ENCODE data around the gene TPCN2.
A peak's percentile ranks its signal among the peaks of the same experiment; 100 is the strongest.
"Not testable (repeated sequence)": the region's sequence is repeated elsewhere in the genome, so short reads cannot be mapped to it uniquely, and the experiment has no call there.

Gene TPCN2

GRCh38 chr11:69048694-69049489, at the start of gene TPCN2:
TSS of gene TPCN2 (plus strand) at chr11:69048932. CDS start at chr11:69048998, 66 bp downstream.
- in situ Hi-C loops (cut with HindIII; ENCODE audit: low sequenced_read_pairs) = no loop called here
- DNase-seq (ENCODE audit: low read depth) = peak; percentile 91
- TF ChIP-seq, protein P1, sequence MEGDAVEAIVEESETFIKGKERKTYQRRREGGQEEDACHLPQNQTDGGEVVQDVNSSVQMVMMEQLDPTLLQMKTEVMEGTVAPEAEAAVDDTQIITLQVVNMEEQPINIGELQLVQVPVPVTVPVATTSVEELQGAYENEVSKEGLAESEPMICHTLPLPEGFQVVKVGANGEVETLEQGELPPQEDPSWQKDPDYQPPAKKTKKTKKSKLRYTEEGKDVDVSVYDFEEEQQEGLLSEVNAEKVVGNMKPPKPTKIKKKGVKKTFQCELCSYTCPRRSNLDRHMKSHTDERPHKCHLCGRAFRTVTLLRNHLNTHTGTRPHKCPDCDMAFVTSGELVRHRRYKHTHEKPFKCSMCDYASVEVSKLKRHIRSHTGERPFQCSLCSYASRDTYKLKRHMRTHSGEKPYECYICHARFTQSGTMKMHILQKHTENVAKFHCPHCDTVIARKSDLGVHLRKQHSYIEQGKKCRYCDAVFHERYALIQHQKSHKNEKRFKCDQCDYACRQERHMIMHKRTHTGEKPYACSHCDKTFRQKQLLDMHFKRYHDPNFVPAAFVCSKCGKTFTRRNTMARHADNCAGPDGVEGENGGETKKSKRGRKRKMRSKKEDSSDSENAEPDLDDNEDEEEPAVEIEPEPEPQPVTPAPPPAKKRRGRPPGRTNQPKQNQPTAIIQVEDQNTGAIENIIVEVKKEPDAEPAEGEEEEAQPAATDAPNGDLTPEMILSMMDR (IDR thresholded peaks at IDR 0.05; ENCODE audit: low read depth, low read length, missing control alignments) = no peak
- H3K4me3 ChIP-seq (ENCODE audit: low read depth, low read length) = peak within 1 kb of the TSS; percentile 91

- no peak overlapping the region for H3K4me3 ChIP-seq (ENCODE audit: low read depth, low read length)
- TF ChIP-seq, protein P1 (IDR thresholded peaks at IDR 0.05; ENCODE audit: low read depth, low read length, missing control alignments) = no peak
- in situ Hi-C loops (cut with HindIII; ENCODE audit: low sequenced_read_pairs) = no loop called here
- DNase-seq (ENCODE audit: low read depth) = no peak
Measured at GRCh38 chr11:68999093-68999747, 49.5 kb upstream of the TPCN2 start.

DNA sequence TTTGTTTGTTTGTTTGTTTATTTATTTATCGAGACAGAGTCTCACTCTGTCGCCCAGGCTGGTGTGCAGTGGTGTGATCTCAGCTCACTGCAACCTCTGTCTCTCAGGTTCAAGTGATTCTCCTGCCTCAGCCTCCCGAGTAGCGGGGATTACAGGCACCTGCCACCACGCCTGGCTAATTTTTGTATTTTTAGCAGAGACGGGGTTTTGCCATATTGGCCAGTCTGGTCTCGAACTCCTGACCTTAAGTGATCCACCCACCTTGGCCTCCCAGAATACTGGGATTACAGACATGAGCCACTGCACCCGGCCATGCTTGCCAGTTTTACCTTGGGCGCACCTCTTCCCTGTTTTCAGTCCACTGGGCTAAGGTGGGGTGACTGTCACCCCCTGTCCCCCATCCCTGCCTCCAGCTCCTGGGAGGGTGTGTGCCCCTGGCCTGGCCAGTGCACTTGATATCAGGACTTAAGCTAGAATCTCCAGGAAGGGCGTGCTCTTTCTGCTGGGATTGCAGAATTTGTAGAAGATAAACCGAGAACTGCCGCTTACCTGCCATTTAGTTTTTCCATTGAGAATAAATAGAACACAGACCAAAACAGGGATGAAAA, 48.9 kb upstream of the TPCN2 start:
- DNase-seq (ENCODE audit: low read depth); in situ Hi-C loops (cut with HindIII; ENCODE audit: low sequenced_read_pairs): not testable (repeated sequence)

GRCh38 chr11:69000391-69000790, 48.3 kb upstream of the TPCN2 start:
- in situ Hi-C loops (cut with HindIII; ENCODE audit: low sequenced_read_pairs) = no loop called here
- H3K4me3 ChIP-seq (ENCODE audit: low read depth, low read length) = no peak overlapping the region
- DNase-seq (ENCODE audit: low read depth) = no peak
- TF ChIP-seq, protein P1 (IDR thresholded peaks at IDR 0.05; ENCODE audit: low read depth, low read length, missing control alignments) = no peak

More for the DNA sequence above, 48.9 kb upstream of the TPCN2 start:
- H3K4me3 ChIP-seq (ENCODE audit: low read depth, low read length) = not testable (repeated sequence)

DNA sequence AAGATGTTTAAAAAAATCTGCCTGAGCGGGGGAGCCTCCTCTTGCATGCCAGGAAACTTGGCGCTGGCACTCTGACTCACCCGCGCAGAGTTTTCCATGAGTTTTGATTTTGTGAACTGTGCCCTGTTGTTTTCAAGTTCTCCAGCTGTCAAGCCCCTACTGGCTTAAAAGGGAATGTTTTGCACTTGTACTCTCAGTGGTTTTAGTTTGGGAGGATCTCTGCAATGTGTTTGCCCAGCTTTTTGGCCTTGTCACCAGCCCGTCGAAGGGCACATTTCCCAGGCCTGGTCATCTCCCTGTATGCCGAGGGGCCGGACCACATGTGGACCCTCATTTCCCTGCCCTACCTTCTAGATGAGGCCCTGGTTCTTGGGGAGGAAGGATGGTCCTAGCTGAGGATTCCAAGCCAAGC, 47.9 kb upstream of the TPCN2 start:
- DNase-seq (ENCODE audit: low read depth) = peak; percentile 74
- in situ Hi-C loops (cut with HindIII; ENCODE audit: low sequenced_read_pairs) = no loop called here
- no peak overlapping the region for H3K4me3 ChIP-seq (ENCODE audit: low read depth, low read length)
- TF ChIP-seq, protein P1 (IDR thresholded peaks at IDR 0.05; ENCODE audit: low read depth, low read length, missing control alignments) = peak; percentile 75

GRCh38 chr11:69001243-69002081, 47.3 kb upstream of the TPCN2 start:
- H3K4me3 ChIP-seq (ENCODE audit: low read depth, low read length) = no peak overlapping the region
- TF ChIP-seq, protein P1 (IDR thresholded peaks at IDR 0.05; ENCODE audit: low read depth, low read length, missing control alignments) = no peak
- in situ Hi-C loops (cut with HindIII; ENCODE audit: low sequenced_read_pairs) = no loop called here
- DNase-seq (ENCODE audit: low read depth) = no peak
